GM12878 (cell line): ENCODE data around the gene OGFRL1. TPM values are rescaled to one million over a fixed set of nuclear protein-coding genes. Genes with fewer than 3 reads are reported as not detected.

Experiments used
- ATAC-seq: fragments of 200-7000 bp; cut with Tn5 transposase; 3 replicates; pipeline ENCODE4 v1.9.1; 2020; ENCODE audit warnings: mild to moderate bottlenecking, moderate library complexity
- BruUV-seq: library from RNA; stranded (reverse); fragments of 400-500 nt; replicated peaks from 2 replicates; lab custom pipeline; 2021; lab: Mats Ljungman, UMichigan
- CTCF ChIA-PET: fragments of 300-600 bp; sonication (Branson Sonifier 250); formaldehyde crosslinking; extraction: SDS; loops from one replicate; lab custom pipeline; 2021; ENCODE audit warnings: inconsistent platforms; lab: Yijun Ruan, JAX
- POLR2A ChIA-PET: fragments of 350-600 bp; formaldehyde crosslinking; extraction: SDS; loops from one replicate; lab custom pipeline; 2021; ENCODE audit warnings: inconsistent platforms; lab: Charles Lee
- RAD21 ChIA-PET: fragments of 300-600 bp; sonication (Branson Sonifier 250); formaldehyde crosslinking; loops from one replicate; lab custom pipeline; 2023; ENCODE audit warnings: antibody characterized with exemption; ENCODE audit not compliant: unreplicated experiment; lab: Charles Lee
- SMC1A ChIA-PET: fragments of 300-600 bp; sonication (Branson Sonifier 250); formaldehyde crosslinking; loops from one replicate; lab custom pipeline; 2023; ENCODE audit not compliant: unreplicated experiment, uncharacterized antibody; lab: Charles Lee
- DNase-seq: peaks from one replicate; pipeline ENCODE4 v3.0.0-alpha.2; 2011; ENCODE audit warnings: low read depth, low spot score
- FAIRE-seq: peaks from 3 replicates; lab custom pipeline; 2011; peaks lifted over from hg19 to GRCh38; lab: Jason Lieb, UNC
- H2AFZ ChIP-seq: 2 replicates; pipeline ENCODE4 v1.6.0; 2011; ENCODE audit warnings: low read depth, low read length, control low read depth; ENCODE audit not compliant: control insufficient read depth
- H3K27ac ChIP-seq: 2 replicates; pipeline ENCODE4 v1.5.1; 2011; ENCODE audit warnings: control low read depth; ENCODE audit not compliant: control insufficient read depth, insufficient read depth
- H3K27me3 ChIP-seq, 2 experiments: replicated peaks in 1 of 2; 2 replicates each; pipeline versions ENCODE4 v1.6.0 to v1.6.1; 2011; ENCODE audit warnings: low read length in 1 of 2; ENCODE audit not compliant: control insufficient read depth in 2 of 2, insufficient read depth in 2 of 2
- H3K36me3 ChIP-seq, 2 experiments: 2 replicates each; pipeline ENCODE4 v1.5.1; 2011; ENCODE audit warnings: low read length in 1 of 2; ENCODE audit not compliant: control insufficient read depth in 2 of 2, insufficient read depth in 2 of 2
- H3K4me1 ChIP-seq: 2 replicates; pipeline ENCODE4 v1.6.1; 2011; ENCODE audit warnings: mild to moderate bottlenecking, low read length, moderate library complexity, mixed read lengths; ENCODE audit not compliant: control insufficient read depth, insufficient read depth
- H3K4me2 ChIP-seq: 2 replicates; pipeline ENCODE4 v1.6.0; 2011; ENCODE audit warnings: control low read depth; ENCODE audit not compliant: control insufficient read depth, insufficient read depth
- H3K4me3 ChIP-seq: fragments of 200-600 bp; sonication (generic); 2 replicates; pipeline ENCODE4 v1.5.1; 2016
- H3K79me2 ChIP-seq: 2 replicates; pipeline ENCODE4 v1.6.0; 2011; ENCODE audit warnings: low read length; ENCODE audit not compliant: control insufficient read depth, insufficient read depth
- H3K9ac ChIP-seq: 2 replicates; pipeline ENCODE4 v1.8.0; 2011; ENCODE audit warnings: low read length, control low read depth, mixed read lengths; ENCODE audit not compliant: control insufficient read depth, insufficient read depth
- H3K9me3 ChIP-seq: replicated peaks from 3 replicates; pipeline ENCODE4 v1.5.1; 2011; ENCODE audit warnings: mild to moderate bottlenecking, low read length; ENCODE audit not compliant: control insufficient read depth, insufficient read depth
- H4K20me1 ChIP-seq: 2 replicates; pipeline ENCODE4 v1.6.0; 2011; ENCODE audit not compliant: control insufficient read depth, insufficient read depth
- EED ChIP-seq: sonication (generic); IDR thresholded peaks from 2 replicates; pipeline ENCODE4 v1.6.1; 2016; ENCODE audit warnings: antibody characterized with exemption, low read depth
- SMC3 ChIP-seq: IDR thresholded peaks from 2 replicates; pipeline ENCODE4 v1.6.1; 2011; ENCODE audit warnings: low read length, improper control_type of control experiment, borderline replicate concordance
- in situ Hi-C: fragments of 300-500 bp; cut with MboI; formaldehyde crosslinking; loops from 9 replicates; pipeline ENCODE4 v1.14.3; 2018; ENCODE audit warnings: mixed read lengths
- intact Hi-C: fragments of 100-400 bp; cut with micrococcal nuclease; formaldehyde crosslinking; loops from one replicate; pipeline ENCODE4 v1.14.2; 2022; ENCODE audit not compliant: unreplicated experiment
- polyA plus RNA-seq, 11 experiments: library from polyadenylated mRNA; depleted of rRNA in 4 of 11; unstranded in 6 of 11; stranded (reverse) in 5 of 11; fragments of >200 nt; fragmentation: Nextera tagmentation in 4 of 11; fragmentation: Illumina TruSeq in 1 of 11; extraction: Ambion mirVana in 4 of 11; extraction: Trizol in 1 of 11; gene quantifications; 1 replicate in 1 of 11; 2 replicates in 10 of 11; pipeline versions ENCODE4 v1.2.1 to v1.2.3, GENCODE V29; 2011 to 2016; ENCODE audit warnings: inconsistent platforms in 2 of 11, missing spikeins in 2 of 11, low read depth in 1 of 11
- total RNA-seq, 4 experiments: library from RNA; depleted of rRNA in 3 of 4; stranded (reverse); fragments of >200 nt in 3 of 4; fragmentation: Illumina TruSeq in 1 of 4; extraction: Trizol in 1 of 4; gene quantifications; 2 replicates each; pipeline versions ENCODE4 v1.2.1 to v1.2.3, GENCODE V29; 2013 to 2021
- TF ChIP-seq, protein P1 (sequence below): fragments of 450-650 bp; conservative IDR thresholded peaks from 2 replicates; pipeline ENCODE4 v1.6.1; 2017; ENCODE audit warnings: mild to moderate bottlenecking, moderate library complexity

OGFRL1 gene
- total and polyA plus RNA-seq, 10 of the 15 experiments (the other 5 are each of a cell fraction or from before 2014, with no cell fraction given) = 0.24 to 5.8 (median 2.3) TPM

DNA sequence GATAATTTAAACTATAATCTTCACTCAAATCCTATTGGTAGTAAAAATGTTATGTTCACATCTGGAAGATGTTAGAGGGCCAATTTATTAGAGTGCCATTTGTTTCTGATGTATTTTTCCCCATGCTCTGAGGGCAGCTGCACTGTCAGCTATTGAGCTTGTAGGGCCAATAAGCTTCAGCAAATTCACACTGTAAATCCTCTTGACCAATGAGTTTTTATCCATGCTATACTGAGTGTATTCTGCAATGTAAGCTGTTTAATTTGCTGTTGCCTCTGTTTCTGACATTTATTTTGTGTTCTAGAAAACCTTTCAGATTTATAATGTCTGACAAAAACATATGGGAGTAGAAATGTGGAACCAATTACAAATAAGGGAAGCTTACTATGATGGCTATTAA, 62.6 kb downstream of the OGFRL1 start:
- H3K27ac ChIP-seq = no peak overlapping the region
- no peak overlapping the region for H3K4me2 ChIP-seq
- FAIRE-seq (no peak), ATAC-seq (no peak), DNase-seq (no peak)
- in situ Hi-C loops = loop anchor here (5.0 kb wide), 1 partner anchor 159 kb away; no protein-coding TSS in a partner anchor
- TF ChIP-seq EED (no peak), SMC3 (no peak)
- TF ChIP-seq, protein P1, sequence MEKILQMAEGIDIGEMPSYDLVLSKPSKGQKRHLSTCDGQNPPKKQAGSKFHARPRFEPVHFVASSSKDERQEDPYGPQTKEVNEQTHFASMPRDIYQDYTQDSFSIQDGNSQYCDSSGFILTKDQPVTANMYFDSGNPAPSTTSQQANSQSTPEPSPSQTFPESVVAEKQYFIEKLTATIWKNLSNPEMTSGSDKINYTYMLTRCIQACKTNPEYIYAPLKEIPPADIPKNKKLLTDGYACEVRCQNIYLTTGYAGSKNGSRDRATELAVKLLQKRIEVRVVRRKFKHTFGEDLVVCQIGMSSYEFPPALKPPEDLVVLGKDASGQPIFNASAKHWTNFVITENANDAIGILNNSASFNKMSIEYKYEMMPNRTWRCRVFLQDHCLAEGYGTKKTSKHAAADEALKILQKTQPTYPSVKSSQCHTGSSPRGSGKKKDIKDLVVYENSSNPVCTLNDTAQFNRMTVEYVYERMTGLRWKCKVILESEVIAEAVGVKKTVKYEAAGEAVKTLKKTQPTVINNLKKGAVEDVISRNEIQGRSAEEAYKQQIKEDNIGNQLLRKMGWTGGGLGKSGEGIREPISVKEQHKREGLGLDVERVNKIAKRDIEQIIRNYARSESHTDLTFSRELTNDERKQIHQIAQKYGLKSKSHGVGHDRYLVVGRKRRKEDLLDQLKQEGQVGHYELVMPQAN = no peak
- no peaks in the 10 kb centered on the region for H4K20me1 ChIP-seq
- no peak overlapping the region for H2AFZ ChIP-seq
- SMC1A ChIA-PET = interaction anchor here (0.5 to 2.8 kb wide), 10 partner anchors 10 to 665 kb away, joined by 3 to 15 read pairs (median 4); no protein-coding TSS in a partner anchor
- RAD21 ChIA-PET = interaction anchor here (2.0 kb wide), 1 partner anchor 160 kb away, joined by 12 read pairs; no protein-coding TSS in a partner anchor
- H3K4me3 ChIP-seq = no peak overlapping the region
- no peaks in the 10 kb centered on the region for H3K36me3 ChIP-seq
- intact Hi-C loops = no loop called here
- CTCF ChIA-PET = interaction anchor here (0.6 to 2.9 kb wide), 9 partner anchors 9 to 1041 kb away, joined by 3 to 25 read pairs (median 4); no protein-coding TSS in a partner anchor
- no TSS peak for BruUV-seq
- H3K27me3 ChIP-seq = no peaks in the 10 kb centered on the region
- no peak overlapping the region for H3K9ac ChIP-seq
- H3K9me3 ChIP-seq = no peaks in the 10 kb centered on the region
- POLR2A ChIA-PET = no interaction called here
- no peaks in the 10 kb centered on the region for H3K4me1 ChIP-seq
- no peaks in the 10 kb centered on the region for H3K79me2 ChIP-seq
